Measurements from ENCODE around the gene SLC37A4.

- no peak for TF ChIP-seq CTCF (IDR thresholded peaks at IDR 0.05; ENCODE audit: low read length)
- TF ChIP-seq EZH2phosphoT487 (IDR thresholded peaks at IDR 0.05; ENCODE audit: low read length): no peak
These were observed 14.3 kb downstream of the SLC37A4 start for GRCh38 chr11:119016216-119017009.

All from MM.1S (cell line).